H1 (cell line): ENCODE data around the gene PARP16. TPM values are rescaled to one million over a fixed set of nuclear protein-coding genes. Genes with fewer than 3 reads are reported as not detected.

ENCODE experiments used
- SIN3A ChIP-seq, 2 experiments: IDR thresholded peaks in 1 of 2; conservative IDR thresholded peaks in 1 of 2; 2 replicates each; pipeline ENCODE4 v1.6.1; 2011 to 2012; ENCODE audit warnings: low read length in 2 of 2, improper control_type of control experiment in 1 of 2, low read depth in 1 of 2, mild to moderate bottlenecking in 1 of 2
- polyA plus RNA-seq, 7 experiments: library from polyadenylated mRNA; depleted of rRNA in 3 of 7; stranded (reverse) in 5 of 7; unstranded in 2 of 7; fragments of >200 nt in 5 of 7; fragments of 200-250 nt in 2 of 7; gene quantifications; 1 replicate in 5 of 7; 2 replicates in 1 of 7; 4 replicates in 1 of 7; pipeline versions ENCODE4 v1.2.1 to v1.2.3, GENCODE V29; 2011 to 2013; ENCODE audit warnings: missing spikeins in 2 of 7, mixed read lengths in 2 of 7
- total RNA-seq: library from RNA; stranded (reverse); fragmentation: NEBNext Ultra II Directional; extraction: Animal tissue kit (Norgen Biotek cat#: 25700); gene quantifications from 2 replicates; pipeline ENCODE4 v1.2.1, GENCODE V29; 2021

PARP16 gene
- total and polyA plus RNA-seq, 2 of the 8 experiments (the other 6 are each of a cell fraction or from before 2014, with no cell fraction given): 3.7 to 5.0 TPM

- peak in 1 of 2 experiments; percentile 61; a peak in 1 of 4 replicates for TF ChIP-seq SIN3A (conservative IDR thresholded peaks at IDR 0.05 in 1 of 2, IDR thresholded peaks at IDR 0.05 in 1 of 2; ENCODE audit: low read depth in 1 of 2, low read length in 2 of 2)
Observed at GRCh38 chr15:65286069-65286703, 497 bp downstream of the PARP16 start (continued).
